GM12878 (cell line): ENCODE data around the gene HIRIP3.

Experiments
- ATF7 ChIP-seq: fragments of 450-650 bp; IDR thresholded peaks from 2 replicates; pipeline ENCODE4 v1.6.1; 2016; ENCODE audit warnings: low read depth, mild to moderate bottlenecking
- ETV6 ChIP-seq, 2 experiments: fragments of 450-650 bp in 1 of 2; IDR thresholded peaks in 1 of 2; conservative IDR thresholded peaks in 1 of 2; 2 replicates each; pipeline ENCODE4 v1.6.1; 2014; ENCODE audit warnings: antibody characterized with exemption in 1 of 2, borderline replicate concordance in 1 of 2, low read depth in 1 of 2, mild to moderate bottlenecking in 1 of 2, moderate library complexity in 1 of 2
- EZH2 ChIP-seq: IDR thresholded peaks from 2 replicates; pipeline ENCODE4 v1.6.1; 2012; ENCODE audit warnings: low read depth, mild to moderate bottlenecking, control low read depth, inconsistent platforms, low read length, borderline replicate concordance; ENCODE audit not compliant: control insufficient read depth
- POLR2AphosphoS5 ChIP-seq: IDR thresholded peaks from 2 replicates; pipeline ENCODE4 v1.6.1; 2011; ENCODE audit warnings: mild to moderate bottlenecking, low read length, inconsistent platforms
- SUZ12 ChIP-seq: fragments of 200-600 bp; sonication (generic); IDR thresholded peaks from one replicate; pipeline ENCODE4 v1.6.1; 2018; ENCODE audit warnings: antibody characterized with exemption, mild to moderate bottlenecking; ENCODE audit not compliant: unreplicated experiment
- TCF12 ChIP-seq: IDR thresholded peaks from 2 replicates; pipeline ENCODE4 v1.6.1; 2011; ENCODE audit warnings: low read depth, mild to moderate bottlenecking, low read length
- TF ChIP-seq, protein P1 (sequence below), 3 experiments: IDR thresholded peaks in 2 of 3; conservative IDR thresholded peaks in 1 of 3; 2 replicates each; pipeline ENCODE4 v1.5.1; 2011; ENCODE audit warnings: low read depth in 3 of 3, low read length in 3 of 3, mild to moderate bottlenecking in 3 of 3, control low read depth in 2 of 3, moderate library complexity in 2 of 3, inconsistent platforms in 1 of 3, mixed read lengths in 1 of 3; ENCODE audit not compliant: control insufficient read depth in 2 of 3, insufficient read depth in 1 of 3; ENCODE audit errors: extremely low read depth in 1 of 3
- TF ChIP-seq, protein P2 (sequence below): IDR thresholded peaks from 2 replicates; pipeline ENCODE4 v1.6.1; 2012; ENCODE audit warnings: low read depth, low read length, improper control_type of control experiment
- TF ChIP-seq, protein P3 (sequence below): fragments of 450-650 bp; conservative IDR thresholded peaks from 2 replicates; pipeline ENCODE4 v1.6.1; 2017; ENCODE audit warnings: mild to moderate bottlenecking, moderate library complexity
- TF ChIP-seq, protein P4 (sequence below): fragments of 450-650 bp; IDR thresholded peaks from 2 replicates; pipeline ENCODE4 v1.6.1; 2014; ENCODE audit warnings: mild to moderate bottlenecking

DNA sequence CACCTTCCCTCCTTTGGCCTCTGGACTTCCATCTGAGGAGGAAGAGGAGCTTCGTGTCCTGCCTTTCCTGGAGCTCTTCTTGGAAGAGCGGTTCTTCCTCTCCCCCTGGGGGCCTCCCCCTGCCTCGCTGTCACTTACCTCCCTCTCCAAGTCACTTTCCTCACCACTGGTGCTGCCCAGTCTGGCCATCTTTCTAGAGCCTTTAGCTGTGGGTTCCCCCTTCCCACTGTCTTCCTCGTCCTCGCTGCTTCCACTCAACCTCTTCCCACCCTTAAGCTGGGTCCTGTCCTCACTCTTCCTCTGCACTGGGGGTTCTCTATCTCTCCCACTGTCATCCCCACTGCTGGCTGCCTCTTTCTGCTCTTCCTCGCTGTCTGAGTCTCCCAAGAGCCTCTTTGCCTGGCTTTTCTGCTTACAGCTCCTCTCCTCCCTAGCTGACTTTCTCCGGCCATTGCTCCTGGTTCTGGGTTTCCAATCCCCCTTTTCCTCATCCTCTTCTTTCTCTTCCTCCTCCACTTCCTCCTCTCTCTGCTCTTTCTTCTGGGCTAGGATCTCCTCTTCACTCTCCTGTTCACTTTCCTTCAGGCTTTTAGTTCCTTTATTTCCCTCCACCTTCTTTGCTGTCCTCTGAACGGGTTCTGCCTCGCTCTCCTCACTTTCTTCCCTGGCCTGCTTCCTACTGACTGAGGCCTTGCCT lies 1.4 kb downstream of the HIRIP3 start:
- TF ChIP-seq, protein P1, sequence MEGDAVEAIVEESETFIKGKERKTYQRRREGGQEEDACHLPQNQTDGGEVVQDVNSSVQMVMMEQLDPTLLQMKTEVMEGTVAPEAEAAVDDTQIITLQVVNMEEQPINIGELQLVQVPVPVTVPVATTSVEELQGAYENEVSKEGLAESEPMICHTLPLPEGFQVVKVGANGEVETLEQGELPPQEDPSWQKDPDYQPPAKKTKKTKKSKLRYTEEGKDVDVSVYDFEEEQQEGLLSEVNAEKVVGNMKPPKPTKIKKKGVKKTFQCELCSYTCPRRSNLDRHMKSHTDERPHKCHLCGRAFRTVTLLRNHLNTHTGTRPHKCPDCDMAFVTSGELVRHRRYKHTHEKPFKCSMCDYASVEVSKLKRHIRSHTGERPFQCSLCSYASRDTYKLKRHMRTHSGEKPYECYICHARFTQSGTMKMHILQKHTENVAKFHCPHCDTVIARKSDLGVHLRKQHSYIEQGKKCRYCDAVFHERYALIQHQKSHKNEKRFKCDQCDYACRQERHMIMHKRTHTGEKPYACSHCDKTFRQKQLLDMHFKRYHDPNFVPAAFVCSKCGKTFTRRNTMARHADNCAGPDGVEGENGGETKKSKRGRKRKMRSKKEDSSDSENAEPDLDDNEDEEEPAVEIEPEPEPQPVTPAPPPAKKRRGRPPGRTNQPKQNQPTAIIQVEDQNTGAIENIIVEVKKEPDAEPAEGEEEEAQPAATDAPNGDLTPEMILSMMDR (IDR thresholded peaks at IDR 0.05 in 2 of 3, conservative IDR thresholded peaks at IDR 0.05 in 1 of 3; ENCODE audit: control insufficient read depth in 2 of 3, extremely low read depth in 1 of 3, insufficient read depth in 1 of 3, low read depth in 3 of 3, low read length in 3 of 3) = no peak
- TF ChIP-seq, protein P2, sequence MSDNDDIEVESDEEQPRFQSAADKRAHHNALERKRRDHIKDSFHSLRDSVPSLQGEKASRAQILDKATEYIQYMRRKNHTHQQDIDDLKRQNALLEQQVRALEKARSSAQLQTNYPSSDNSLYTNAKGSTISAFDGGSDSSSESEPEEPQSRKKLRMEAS = no peak
- TF ChIP-seq ETV6 (conservative IDR thresholded peaks at IDR 0.05 in 1 of 2, IDR thresholded peaks at IDR 0.05 in 1 of 2; ENCODE audit: borderline replicate concordance in 1 of 2, low read depth in 1 of 2) (no peak), POLR2AphosphoS5 (no peak), EZH2 (no peak), TCF12 (no peak), ATF7 (no peak), SUZ12 (no peak)
- TF ChIP-seq, protein P3, sequence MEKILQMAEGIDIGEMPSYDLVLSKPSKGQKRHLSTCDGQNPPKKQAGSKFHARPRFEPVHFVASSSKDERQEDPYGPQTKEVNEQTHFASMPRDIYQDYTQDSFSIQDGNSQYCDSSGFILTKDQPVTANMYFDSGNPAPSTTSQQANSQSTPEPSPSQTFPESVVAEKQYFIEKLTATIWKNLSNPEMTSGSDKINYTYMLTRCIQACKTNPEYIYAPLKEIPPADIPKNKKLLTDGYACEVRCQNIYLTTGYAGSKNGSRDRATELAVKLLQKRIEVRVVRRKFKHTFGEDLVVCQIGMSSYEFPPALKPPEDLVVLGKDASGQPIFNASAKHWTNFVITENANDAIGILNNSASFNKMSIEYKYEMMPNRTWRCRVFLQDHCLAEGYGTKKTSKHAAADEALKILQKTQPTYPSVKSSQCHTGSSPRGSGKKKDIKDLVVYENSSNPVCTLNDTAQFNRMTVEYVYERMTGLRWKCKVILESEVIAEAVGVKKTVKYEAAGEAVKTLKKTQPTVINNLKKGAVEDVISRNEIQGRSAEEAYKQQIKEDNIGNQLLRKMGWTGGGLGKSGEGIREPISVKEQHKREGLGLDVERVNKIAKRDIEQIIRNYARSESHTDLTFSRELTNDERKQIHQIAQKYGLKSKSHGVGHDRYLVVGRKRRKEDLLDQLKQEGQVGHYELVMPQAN = no peak
- TF ChIP-seq, protein P4, sequence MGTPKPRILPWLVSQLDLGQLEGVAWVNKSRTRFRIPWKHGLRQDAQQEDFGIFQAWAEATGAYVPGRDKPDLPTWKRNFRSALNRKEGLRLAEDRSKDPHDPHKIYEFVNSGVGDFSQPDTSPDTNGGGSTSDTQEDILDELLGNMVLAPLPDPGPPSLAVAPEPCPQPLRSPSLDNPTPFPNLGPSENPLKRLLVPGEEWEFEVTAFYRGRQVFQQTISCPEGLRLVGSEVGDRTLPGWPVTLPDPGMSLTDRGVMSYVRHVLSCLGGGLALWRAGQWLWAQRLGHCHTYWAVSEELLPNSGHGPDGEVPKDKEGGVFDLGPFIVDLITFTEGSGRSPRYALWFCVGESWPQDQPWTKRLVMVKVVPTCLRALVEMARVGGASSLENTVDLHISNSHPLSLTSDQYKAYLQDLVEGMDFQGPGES = no peak
